IMR-90 (cell line): ENCODE measurements around the gene FIBCD1. TPM values are rescaled to one million over a fixed set of nuclear protein-coding genes. Genes with fewer than 3 reads are reported as not detected.

Experiments
- ATAC-seq: fragments of 200-7000 bp; cut with Tn5 transposase; 2 replicates; pipeline ENCODE4 v1.9.1; 2020; ENCODE audit warnings: low read depth, mild to moderate bottlenecking, moderate library complexity
- BruUV-seq: library from RNA; stranded (reverse); fragments of 400-500 nt; replicated peaks from 2 replicates; lab custom pipeline; 2021; lab: Mats Ljungman, UMichigan
- CTCF ChIA-PET: fragments of 300-600 bp; formaldehyde crosslinking; extraction: SDS; loops from one replicate; lab custom pipeline; 2021; ENCODE audit warnings: antibody characterized with exemption; lab: Yijun Ruan, JAX
- POLR2A ChIA-PET: fragments of 300-600 bp; sonication (Branson Sonifier 250); formaldehyde crosslinking; loops from one replicate; lab custom pipeline; 2022; ENCODE audit warnings: antibody characterized with exemption; ENCODE audit not compliant: unreplicated experiment; lab: Charles Lee
- DNase-seq: peaks from one replicate; pipeline ENCODE4 v3.0.0; 2013
- H2AFZ ChIP-seq: replicated peaks from 2 replicates; pipeline ENCODE3; 2013; ENCODE audit warnings: low read length, mild to moderate bottlenecking; ENCODE audit not compliant: poor library complexity
- H2AK5ac ChIP-seq: 2 replicates; pipeline ENCODE4 v1.6.1; 2013; ENCODE audit warnings: low read depth, low read length, inconsistent platforms
- H2AK9ac ChIP-seq: replicated peaks from 2 replicates; pipeline ENCODE3; 2013; ENCODE audit warnings: mild to moderate bottlenecking, low read depth, low read length, moderate library complexity; ENCODE audit not compliant: poor library complexity
- H2BK120ac ChIP-seq: 2 replicates; pipeline ENCODE4 v1.6.1; 2013; ENCODE audit warnings: low read depth, low read length, inconsistent platforms
- H2BK15ac ChIP-seq: 3 replicates; pipeline ENCODE4 v1.6.1; 2013; ENCODE audit warnings: low read depth, low read length, inconsistent platforms
- H2BK20ac ChIP-seq: 2 replicates; pipeline ENCODE4 v1.6.1; 2013; ENCODE audit warnings: low read depth, mild to moderate bottlenecking, inconsistent platforms, low read length, moderate library complexity
- H2BK5ac ChIP-seq: 2 replicates; pipeline ENCODE4 v1.6.1; 2013; ENCODE audit warnings: mild to moderate bottlenecking, low read depth, low read length, inconsistent platforms; ENCODE audit not compliant: poor library complexity, severe bottlenecking
- H3K14ac ChIP-seq: replicated peaks from 2 replicates; pipeline ENCODE4 v1.6.1; 2013; ENCODE audit warnings: low read depth, low read length, inconsistent platforms
- H3K18ac ChIP-seq: 2 replicates; pipeline ENCODE4 v1.6.1; 2013; ENCODE audit warnings: low read depth, low read length, control low read depth
- H3K23ac ChIP-seq: 2 replicates; pipeline ENCODE4 v1.6.1; 2013; ENCODE audit warnings: low read depth, low read length, inconsistent platforms
- H3K27ac ChIP-seq: 2 replicates; pipeline ENCODE4 v1.5.1; 2013; ENCODE audit warnings: mild to moderate bottlenecking, control low read depth, low read length; ENCODE audit not compliant: insufficient read depth
- H3K27me3 ChIP-seq: 2 replicates; pipeline ENCODE4 v1.6.1; 2013; ENCODE audit warnings: low read length; ENCODE audit not compliant: control insufficient read depth, insufficient read depth
- H3K36me3 ChIP-seq: 2 replicates; pipeline ENCODE4 v1.6.1; 2013; ENCODE audit warnings: low read length, mixed read lengths; ENCODE audit not compliant: control insufficient read depth, insufficient read depth
- H3K4ac ChIP-seq: 2 replicates; pipeline ENCODE4 v1.6.1; 2013; ENCODE audit warnings: low read depth, low read length, inconsistent platforms
- H3K4me1 ChIP-seq: 2 replicates; pipeline ENCODE4 v1.6.1; 2013; ENCODE audit warnings: low read length, mixed read lengths; ENCODE audit not compliant: control insufficient read depth, insufficient read depth
- H3K4me2 ChIP-seq: 2 replicates; pipeline ENCODE4 v1.6.1; 2013; ENCODE audit warnings: low read depth, mild to moderate bottlenecking, control low read depth, low read length, moderate library complexity
- H3K4me3 ChIP-seq: 2 replicates; pipeline ENCODE4 v1.5.1; 2013; ENCODE audit warnings: low read depth, mild to moderate bottlenecking, control low read depth, low read length, moderate library complexity; ENCODE audit not compliant: insufficient read depth
- H3K56ac ChIP-seq: 2 replicates; pipeline ENCODE4 v1.6.1; 2013; ENCODE audit warnings: low read length, inconsistent platforms; ENCODE audit not compliant: insufficient read depth; ENCODE audit errors: extremely low read depth
- H3K79me1 ChIP-seq, 2 experiments: 2 replicates each; pipeline ENCODE4 v1.6.1; 2013; ENCODE audit warnings: low read length in 2 of 2, inconsistent platforms in 1 of 2, low read depth in 1 of 2
- H3K9ac ChIP-seq: 2 replicates; pipeline ENCODE4 v1.6.1; 2013; ENCODE audit warnings: low read depth, low read length, control low read depth
- H3K9me1 ChIP-seq: 2 replicates; pipeline ENCODE4 v1.6.1; 2013; ENCODE audit warnings: low read length, inconsistent platforms; ENCODE audit not compliant: insufficient read depth
- H3K9me3 ChIP-seq: 2 replicates; pipeline ENCODE4 v1.6.1; 2013; ENCODE audit warnings: low read length; ENCODE audit not compliant: control insufficient read depth, insufficient read depth
- H4K20me1 ChIP-seq: 2 replicates; pipeline ENCODE4 v1.6.1; 2013; ENCODE audit warnings: low read length, inconsistent platforms; ENCODE audit not compliant: insufficient read depth
- H4K5ac ChIP-seq: 2 replicates; pipeline ENCODE4 v1.6.1; 2013; ENCODE audit warnings: mild to moderate bottlenecking, low read depth, low read length, control low read depth
- H4K8ac ChIP-seq, 2 experiments: 2 replicates each; pipeline ENCODE4 v1.6.1; 2013; ENCODE audit warnings: low read depth in 2 of 2, low read length in 2 of 2, control low read depth in 1 of 2, inconsistent platforms in 1 of 2
- H4K91ac ChIP-seq: 2 replicates; pipeline ENCODE4 v1.6.1; 2013; ENCODE audit warnings: low read depth, low read length, inconsistent platforms; ENCODE audit not compliant: insufficient read depth
- BHLHE40 ChIP-seq: fragments of 150-350 bp; IDR thresholded peaks from 2 replicates; pipeline ENCODE4 v1.6.1; 2016; ENCODE audit warnings: mild to moderate bottlenecking, low read depth, low read length
- RAD21 ChIP-seq: IDR thresholded peaks from 2 replicates; pipeline ENCODE4 v1.6.1; 2012; ENCODE audit warnings: low read length, improper control_type of control experiment
- RCOR1 ChIP-seq: IDR thresholded peaks from 2 replicates; pipeline ENCODE4 v1.6.1; 2012; ENCODE audit warnings: mild to moderate bottlenecking, low read length, improper control_type of control experiment; ENCODE audit not compliant: insufficient replicate concordance
- WGBS, 2 experiments: methylation state at CpG; one replicate each; pipeline versions ENCODE4 v1.1.5 to v1.1.7; 2013; ENCODE audit warnings: missing lambda C conversion rate in 2 of 2; ENCODE audit not compliant: insufficient read length in 1 of 2; ENCODE audit errors: extremely low coverage in 2 of 2; 5-methylcytosine and 5-hydroxymethylcytosine counted together
- dilution Hi-C: fragments of 300-500 bp; cut with HindIII; formaldehyde crosslinking; loops from one replicate; pipeline ENCODE4 v1.14.3; 2018; ENCODE audit warnings: low sequenced_read_pairs; ENCODE audit not compliant: unreplicated experiment
- in situ Hi-C: fragments of 300-500 bp; cut with MboI; formaldehyde crosslinking; loops from 3 replicates; pipeline ENCODE4 v1.14.3; 2019; ENCODE audit warnings: low sequenced_read_pairs, inconsistent platforms, mixed read lengths
- intact Hi-C: fragments of 100-400 bp; cut with micrococcal nuclease; formaldehyde crosslinking; loops from 2 replicates; pipeline ENCODE4 v1.10.0; 2022
- polyA plus RNA-seq, 3 experiments: library from polyadenylated mRNA; depleted of rRNA; stranded (reverse); fragments of >200 nt; gene quantifications; 2 replicates each; pipeline ENCODE4 v1.2.3, GENCODE V29; 2012; ENCODE audit warnings: low replicate concordance in 1 of 3
- total RNA-seq: library from RNA; depleted of rRNA; stranded (reverse); fragments of >200 nt; gene quantifications from 2 replicates; pipeline ENCODE4 v1.2.3, GENCODE V29; 2012

The FIBCD1 gene
- total and polyA plus RNA-seq, 2 of the 4 experiments (the other 2 are of a cell fraction) = 1.1 to 10.1 TPM

DNA sequence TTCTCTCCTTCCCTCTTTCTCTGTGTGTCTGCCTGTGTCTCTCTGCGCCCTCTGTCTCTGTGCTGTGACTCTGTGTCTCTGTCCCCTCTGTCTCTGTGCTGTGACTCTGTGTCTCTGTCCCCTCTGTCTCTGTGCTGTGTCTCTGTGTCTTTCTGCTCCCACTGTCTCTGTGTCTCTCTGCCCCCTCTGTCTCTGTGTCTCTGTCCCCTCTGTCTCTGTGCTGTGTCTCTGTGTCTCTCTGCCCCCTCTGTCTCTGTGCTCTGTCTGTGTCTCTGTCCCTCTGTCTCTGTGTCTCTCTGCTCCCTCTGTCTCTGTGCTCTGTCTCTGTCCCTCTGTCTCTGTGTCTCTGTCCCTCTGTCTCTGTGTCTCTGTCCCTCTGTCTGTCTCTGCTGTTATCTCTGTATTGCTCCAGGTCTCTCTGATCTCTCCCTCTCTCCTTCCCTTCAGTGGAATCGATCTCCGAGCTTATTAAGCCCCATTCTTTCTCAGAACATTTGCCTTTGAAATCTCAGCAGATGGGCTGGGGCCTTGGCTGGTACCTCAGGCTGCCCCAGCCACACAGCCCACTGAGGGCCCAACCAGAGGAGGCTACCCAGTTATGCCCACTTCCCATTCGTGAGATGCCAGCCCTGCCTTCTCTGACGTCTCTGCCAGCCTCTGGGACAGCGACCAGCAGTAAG is 33.4 kb upstream of the FIBCD1 start:
- no peak overlapping the region for H3K14ac ChIP-seq
- POLR2A ChIA-PET = no interaction called here
- dilution Hi-C loops = no loop called here
- intact Hi-C loops = no loop called here
- no peak overlapping the region for H4K5ac ChIP-seq
- no peak overlapping the region for H4K91ac ChIP-seq
- no peaks in the 10 kb centered on the region for H3K36me3 ChIP-seq
- 0 out of 2 replicates have a peak overlapping the region, but pooled peaks have one; percentile 14 for H2AK5ac ChIP-seq
- H3K79me1 ChIP-seq = no peaks in the 10 kb centered on the region
- ATAC-seq (no peak), DNase-seq (no peak)
- H3K9ac ChIP-seq = no peak overlapping the region
- no peak overlapping the region for H2AK9ac ChIP-seq
- H3K4me1 ChIP-seq = no peaks in the 10 kb centered on the region
- H2BK15ac ChIP-seq = no peak overlapping the region
- H4K8ac ChIP-seq = no peak overlapping the region
- no peak overlapping the region for H3K23ac ChIP-seq
- no peak overlapping the region for H3K56ac ChIP-seq
- H3K27ac ChIP-seq = no peak overlapping the region
- no peak overlapping the region for H2BK20ac ChIP-seq
- in situ Hi-C loops = no loop called here
- 69% methylated on average over 2 of the region's 6 CpGs; no CpG with 5 or more reads in 1 of the 2 experiments for whole genome bisulfite sequencing, 2 experiments
- CTCF ChIA-PET = no interaction called here
- H3K4ac ChIP-seq = no peak overlapping the region
- no peak overlapping the region for H2BK5ac ChIP-seq
- no peaks in the 10 kb centered on the region for H3K9me3 ChIP-seq
- TF ChIP-seq BHLHE40 (no peak), RCOR1 (no peak), RAD21 (no peak)
- no TSS peak for BruUV-seq
- H3K4me2 ChIP-seq = no peak overlapping the region
- peaks cover 42% of the 10 kb centered on the region for H3K27me3 ChIP-seq
- H4K20me1 ChIP-seq = no peaks in the 10 kb centered on the region
- H3K9me1 ChIP-seq = no peaks in the 10 kb centered on the region
- H3K4me3 ChIP-seq = no peak overlapping the region
- no peak overlapping the region for H3K18ac ChIP-seq
- H2AFZ ChIP-seq = no peak overlapping the region
- H2BK120ac ChIP-seq = no peak overlapping the region
